Measurements from ENCODE around the gene SPRR4.

GRCh38 chr1:152998476-152998875 is 28.0 kb downstream of the SPRR4 start:
- TF ChIP-seq POLR2A (IDR thresholded peaks at IDR 0.05; ENCODE audit: low read depth, low read length) (no peak), JUNB (IDR thresholded peaks at IDR 0.05) (no peak), CTCF (IDR thresholded peaks at IDR 0.05 in 2 of 3, conservative IDR thresholded peaks at IDR 0.05 in 1 of 3; ENCODE audit: control insufficient read depth in 2 of 3, extremely low read depth in 1 of 3, insufficient read depth in 1 of 3, low read depth in 3 of 3, low read length in 3 of 3) (no peak), POLR2AphosphoS2 (IDR thresholded peaks at IDR 0.05; ENCODE audit: low read depth, low read length) (no peak), EZH2 (IDR thresholded peaks at IDR 0.05; ENCODE audit: borderline replicate concordance, control insufficient read depth, low read depth, low read length) (no peak), MAX (IDR thresholded peaks at IDR 0.05; ENCODE audit: low read depth, low read length) (no peak), CHD4 (IDR thresholded peaks at IDR 0.05) (no peak), RCOR1 (conservative IDR thresholded peaks at IDR 0.05; ENCODE audit: low read depth, low read length) (no peak)

Measured in GM12878 (cell line).